ENCODE measurements around the gene IZUMO4. TPM values are rescaled to one million over a fixed set of nuclear protein-coding genes. Genes with fewer than 3 reads are reported as not detected.
"Not testable (repeated sequence)": the region's sequence is repeated elsewhere in the genome, so short reads cannot be mapped to it uniquely, and the experiment has no call there.

Gene IZUMO4
- total RNA-seq, 1 donor from 2014 or later: 15.4 TPM

- intact Hi-C loops (cut with micrococcal nuclease): loop anchor here (5.0 kb wide), 2 partner anchors 153 to 218 kb away; partner anchors contain the start of gene KLF16
These were observed 16.3 kb upstream of the IZUMO4 start for GRCh38 chr19:2080336-2080988.

- intact Hi-C loops (cut with micrococcal nuclease): loop anchor here (1.0 to 5.0 kb wide), 4 partner anchors 31 to 220 kb away; partner anchors contain the start of genes KLF16 and MKNK2
These were observed 14.6 kb upstream of the IZUMO4 start for GRCh38 chr19:2081873-2082810.

GRCh38 chr19:2083174-2083854, 13.4 kb upstream of the IZUMO4 start:
- intact Hi-C loops (cut with micrococcal nuclease): loop anchor here (2.0 to 5.0 kb wide), 3 partner anchors 33 to 221 kb away; partner anchors contain the start of genes KLF16 and MKNK2

- intact Hi-C loops (cut with micrococcal nuclease): loop anchor here (1.0 to 5.0 kb wide), 7 partner anchors 11 to 223 kb away; partner anchors contain the start of genes AP3D1, IZUMO4, KLF16 and MOB3A
These were observed 11.6 kb upstream of the IZUMO4 start for GRCh38 chr19:2084993-2085720.

GRCh38 chr19:2086695-2087620, 9.8 kb upstream of the IZUMO4 start:
- intact Hi-C loops (cut with micrococcal nuclease): not testable (repeated sequence)

- intact Hi-C loops (cut with micrococcal nuclease): no loop called here
These were observed 9.1 kb upstream of the IZUMO4 start for GRCh38 chr19:2087621-2088100.

- intact Hi-C loops (cut with micrococcal nuclease): no loop called here
These were observed 7.6 kb upstream of the IZUMO4 start for GRCh38 chr19:2089001-2089711.

GRCh38 chr19:2089727-2090053, 7.0 kb upstream of the IZUMO4 start:
- intact Hi-C loops (cut with micrococcal nuclease): no loop called here

- intact Hi-C loops (cut with micrococcal nuclease): not testable (repeated sequence)
These were observed 4.7 kb upstream of the IZUMO4 start for GRCh38 chr19:2091926-2092525.

- intact Hi-C loops (cut with micrococcal nuclease): loop anchor here (1.0 to 5.0 kb wide), 13 partner anchors 11 to 1299 kb away; partner anchors contain the start of genes AP3D1, ATP8B3, DAZAP1 and MKNK2
These were observed 658 bp upstream of the IZUMO4 start, which contains the start of gene MOB3A for GRCh38 chr19:2096034-2096479. Gene MOB3A, minus strand, starts transcription at chr19:2096326. Its CDS starts 17,766 bp downstream, at chr19:2078560.

GRCh38 chr19:2097203-2097885, 629 bp downstream of the IZUMO4 start:
- intact Hi-C loops (cut with micrococcal nuclease): loop anchor here (2.0 to 5.0 kb wide), 4 partner anchors 139 to 1300 kb away; partner anchors contain the start of genes DAZAP1, PLEKHJ1, PTBP1 and SF3A2

- intact Hi-C loops (cut with micrococcal nuclease): loop anchor here (2.0 to 5.0 kb wide), 4 partner anchors 139 to 1301 kb away; partner anchors contain the start of genes DAZAP1, PLEKHJ1, PTBP1 and SF3A2
These were observed 1.2 kb downstream of the IZUMO4 start for GRCh38 chr19:2097886-2098327.

GRCh38 chr19:2099054-2099501, 2.4 kb downstream of the IZUMO4 start:
- intact Hi-C loops (cut with micrococcal nuclease): loop anchor here (5.0 kb wide), 1 partner anchor 1302 kb away; the partner anchor contains the start of gene PTBP1

GRCh38 chr19:2099937-2100718, 3.4 kb downstream of the IZUMO4 start:
- intact Hi-C loops (cut with micrococcal nuclease): loop anchor here (5.0 kb wide), 1 partner anchor 1303 kb away; the partner anchor contains the start of gene PTBP1

- intact Hi-C loops (cut with micrococcal nuclease): no loop called here
These were observed 4.0 kb downstream of the IZUMO4 start for GRCh38 chr19:2100719-2101061.

All from T-helper 1 cell treated with Interleukin-12 subunit alpha and Interleukin-12 subunit beta and Interleukin-4 antibody, amounts not matched to agents 30 ng/mL and 1 ng/mL, for 36 hours (primary cell).